Activated CD4-positive, alpha-beta T cell treated with anti-CD3 and anti-CD28 coated beads for 36 hours (primary cell): ENCODE data around the gene ATOSB. TPM values are rescaled to one million over a fixed set of nuclear protein-coding genes. Genes with fewer than 3 reads are reported as not detected.

Experiments used
- ATAC-seq: fragments of 200-7000 bp; cut with Tn5 transposase; one replicate; pipeline ENCODE4 v1.10.0; 2021; ENCODE audit warnings: mild to moderate bottlenecking, moderate library complexity
- CTCF ChIA-PET: fragments of 350-600 bp; sonication (Branson Sonifier 250); formaldehyde crosslinking; loops from one replicate; lab custom pipeline; 2021; ENCODE audit warnings: antibody characterized with exemption; lab: Charles Lee
- POLR2A ChIA-PET: fragments of 350-600 bp; sonication (Branson Sonifier 250); formaldehyde crosslinking; loops from one replicate; lab custom pipeline; 2021; ENCODE audit warnings: antibody characterized with exemption, inconsistent platforms; lab: Charles Lee
- DNase-seq: peaks from one replicate; pipeline ENCODE4 v3.0.0-alpha.2; 2020
- H3K27ac Mint-ChIP-seq: one replicate; pipeline ENCODE4 v1.8.0; 2021; ENCODE audit warnings: mixed read lengths
- H3K27me3 Mint-ChIP-seq: one replicate; pipeline ENCODE4 v1.8.0; 2021; ENCODE audit warnings: mixed read lengths
- H3K36me3 Mint-ChIP-seq: one replicate; pipeline ENCODE4 v1.8.0; 2021; ENCODE audit warnings: low read depth, mixed read lengths
- H3K4me1 Mint-ChIP-seq: one replicate; pipeline ENCODE4 v1.8.0; 2021; ENCODE audit warnings: mixed read lengths
- H3K4me3 Mint-ChIP-seq: one replicate; pipeline ENCODE4 v1.8.0; 2021; ENCODE audit warnings: mild to moderate bottlenecking, moderate library complexity, mixed read lengths
- H3K9me3 Mint-ChIP-seq: one replicate; pipeline ENCODE4 v1.8.0; 2021; ENCODE audit warnings: low read depth, mixed read lengths
- intact Hi-C, 2 experiments: fragments of 100-400 bp; cut with DNase I in 1 of 2; cut with micrococcal nuclease in 1 of 2; formaldehyde crosslinking; loops; one replicate each; pipeline versions ENCODE4 v1.14.2 to v1.15.1; 2022 to 2024; cut with DNase I, micrococcal nuclease
- total RNA-seq, 2 experiments: library from RNA; stranded (reverse); gene quantifications; one replicate each; pipeline ENCODE4 v1.2.3, GENCODE V29; 2021

ATOSB gene
- total RNA-seq, 2 experiments from 2014 or later, result 5.7 to 6.4 TPM

- Mint-ChIP-seq H3K27me3 (no peaks in the 10 kb centered on the region), H3K4me1 (peaks cover under 1% of the 10 kb centered on the region), H3K36me3 (peaks cover 25% of the 10 kb centered on the region), H3K9me3 (no peaks in the 10 kb centered on the region), H3K4me3 (no peak overlapping the region), H3K27ac (no peak overlapping the region)
- intact Hi-C loops, result no loop called here
- ChIA-PET CTCF (interaction anchor here (0.6 kb wide), 1 partner anchor 28 kb away, joined by 3 read pairs; no protein-coding TSS in a partner anchor), POLR2A (no interaction called here)
- DNase-seq, result no peak
- no peak for ATAC-seq
These were observed 26.2 kb downstream of the ATOSB start for GRCh38 chr9:35089434-35089833.

GRCh38 chr9:35085078-35085477, 30.6 kb downstream of the ATOSB start:
- Mint-ChIP-seq H3K4me1 (peaks cover 3% of the 10 kb centered on the region), H3K27me3 (no peaks in the 10 kb centered on the region), H3K27ac (no peak overlapping the region), H3K4me3 (no peak overlapping the region), H3K36me3 (peaks cover 8% of the 10 kb centered on the region), H3K9me3 (no peaks in the 10 kb centered on the region)
- DNase-seq (no peak), ATAC-seq (no peak)
- intact Hi-C loops, result no loop called here
- ChIA-PET POLR2A (no interaction called here), CTCF (no interaction called here)

- DNase-seq (peak; percentile 93), ATAC-seq (peak; percentile 94)
- ChIA-PET POLR2A (interaction anchor here (0.6 to 2.6 kb wide), 9 partner anchors 8 to 378 kb away, joined by 3 to 15 read pairs (median 5); partner anchors contain the start of genes ATOSB, STOML2 and VCP), CTCF (interaction anchor here (0.6 to 7.5 kb wide), 19 partner anchors 10 to 953 kb away, joined by 3 to 54 read pairs (median 4); partner anchors contain the start of genes HINT2, MYORG, PIGO and STOML2)
- Mint-ChIP-seq H3K36me3 (peaks cover 28% of the 10 kb centered on the region), H3K4me1 (peaks cover 16% of the 10 kb centered on the region), H3K4me3 (peak within 1 kb of the TSS; percentile 81), H3K27ac (peak within 1 kb of the TSS; percentile 96), H3K27me3 (no peaks in the 10 kb centered on the region), H3K9me3 (no peaks in the 10 kb centered on the region)
- intact Hi-C loops, result loop anchor here (1.0 to 10.0 kb wide), 6 partner anchors 7 to 1785 kb away; partner anchors contain the start of genes PIGO (in 2 of the 2), VCP (in 2 of the 2), ATOSB (in 1 of the 2) and NFX1 (in 1 of the 2)
These were observed 36.0 kb downstream of the ATOSB start, which contains the start of gene FANCG for GRCh38 chr9:35079426-35080341. Gene FANCG, minus strand, starts transcription at chr9:35079942. Its CDS starts 418 bp downstream, at chr9:35079524.

- ATAC-seq, result no peak
- Mint-ChIP-seq H3K4me3 (peak overlapping the region; percentile 81), H3K4me1 (peaks cover 19% of the 10 kb centered on the region), H3K27me3 (no peaks in the 10 kb centered on the region), H3K36me3 (peaks cover 35% of the 10 kb centered on the region), H3K27ac (peak overlapping the region; percentile 96), H3K9me3 (no peaks in the 10 kb centered on the region)
- intact Hi-C loops, result loop anchor here in 1 of 2 experiments (1.0 to 10.0 kb wide), 3 partner anchors 32 to 1784 kb away; partner anchors contain the start of genes ATOSB and NFX1
- ChIA-PET POLR2A (interaction anchor here (0.6 to 2.4 kb wide), 5 partner anchors 13 to 36 kb away, joined by 3 to 10 read pairs (median 5); partner anchors contain the start of genes ATOSB and STOML2), CTCF (interaction anchor here (0.7 to 7.5 kb wide), 11 partner anchors 10 to 736 kb away, joined by 3 to 54 read pairs (median 4); partner anchors contain the start of genes HINT2, PIGO and STOML2)
- peak; percentile 34 for DNase-seq
These were observed 36.6 kb downstream of the ATOSB start for GRCh38 chr9:35079041-35079425.

- CTCF ChIA-PET, result interaction anchor here (1.1 to 7.5 kb wide), 2 partner anchors 18 to 38 kb away, joined by 3 to 54 read pairs; partner anchors contain the start of genes ATOSB and PIGO
- no peak for ATAC-seq
- Mint-ChIP-seq H3K27me3 (no peaks in the 10 kb centered on the region), H3K27ac (peak overlapping the region; percentile 96), H3K36me3 (peaks cover 43% of the 10 kb centered on the region), H3K4me1 (peaks cover 29% of the 10 kb centered on the region), H3K4me3 (peak overlapping the region; percentile 81), H3K9me3 (no peaks in the 10 kb centered on the region)
- intact Hi-C loops, result loop anchor here in 1 of 2 experiments (10.0 kb wide), 1 partner anchor 1783 kb away; the partner anchor contains the start of gene NFX1
- POLR2A ChIA-PET, result interaction anchor here (0.5 to 2.4 kb wide), 3 partner anchors 17 to 26 kb away, joined by 3 to 10 read pairs (median 3); partner anchors contain the start of gene STOML2
- DNase-seq, result no peak
These were observed 37.6 kb downstream of the ATOSB start for GRCh38 chr9:35078066-35078465.

- H3K27ac Mint-ChIP-seq, result no peak overlapping the region
- ChIA-PET CTCF (interaction anchor here (0.9 to 7.5 kb wide), 4 partner anchors 8 to 177 kb away, joined by 3 to 54 read pairs (median 4); partner anchors contain the start of genes ATOSB and PIGO), POLR2A (interaction anchor here (0.9 to 1.1 kb wide), 2 partner anchors 27 to 75 kb away, joined by 3 read pairs; no protein-coding TSS in a partner anchor)
- no peaks in the 10 kb centered on the region for H3K27me3 Mint-ChIP-seq
- ATAC-seq (no peak), DNase-seq (no peak)
- no peaks in the 10 kb centered on the region for H3K9me3 Mint-ChIP-seq
- peaks cover 34% of the 10 kb centered on the region for H3K4me1 Mint-ChIP-seq
- no peak overlapping the region for H3K4me3 Mint-ChIP-seq
- intact Hi-C loops, result loop anchor here in 1 of 2 experiments (10.0 kb wide), 1 partner anchor 1782 kb away; the partner anchor contains the start of gene NFX1
- H3K36me3 Mint-ChIP-seq, result peaks cover 48% of the 10 kb centered on the region
These were observed 38.8 kb downstream of the ATOSB start for GRCh38 chr9:35076848-35077247.

- DNase-seq (no peak), ATAC-seq (no peak)
- Mint-ChIP-seq H3K27me3 (no peaks in the 10 kb centered on the region), H3K27ac (no peak overlapping the region), H3K4me3 (no peak overlapping the region), H3K9me3 (no peaks in the 10 kb centered on the region), H3K4me1 (peaks cover 41% of the 10 kb centered on the region), H3K36me3 (peaks cover 60% of the 10 kb centered on the region)
- CTCF ChIA-PET, result interaction anchor here (0.7 to 7.5 kb wide), 2 partner anchors 21 to 176 kb away, joined by 3 to 54 read pairs; partner anchors contain the start of gene PIGO
- POLR2A ChIA-PET, result no interaction called here
- intact Hi-C loops, result loop anchor here in 1 of 2 experiments (10.0 kb wide), 1 partner anchor 1781 kb away; the partner anchor contains the start of gene NFX1
These were observed 40.3 kb downstream of the ATOSB start for GRCh38 chr9:35075358-35075757.

GRCh38 chr9:35074791-35075190, 40.9 kb downstream of the ATOSB start:
- Mint-ChIP-seq H3K27me3 (no peaks in the 10 kb centered on the region), H3K4me1 (peaks cover 42% of the 10 kb centered on the region), H3K27ac (no peak overlapping the region), H3K36me3 (peaks cover 64% of the 10 kb centered on the region), H3K9me3 (no peaks in the 10 kb centered on the region), H3K4me3 (no peak overlapping the region)
- intact Hi-C loops, result loop anchor here in 1 of 2 experiments (5.0 to 10.0 kb wide), 3 partner anchors 437 to 1780 kb away; partner anchors contain the start of genes CCDC107, NFX1, RMRP and SIGMAR1
- ATAC-seq, result no peak
- ChIA-PET POLR2A (no interaction called here), CTCF (interaction anchor here (7.5 kb wide), 1 partner anchor 21 kb away, joined by 54 read pairs; the partner anchor contains the start of gene PIGO)
- DNase-seq, result no peak

- intact Hi-C loops, result loop anchor here in 1 of 2 experiments (5.0 to 10.0 kb wide), 3 partner anchors 437 to 1779 kb away; partner anchors contain the start of genes CCDC107, NFX1, RMRP and SIGMAR1
- POLR2A ChIA-PET, result no interaction called here
- H3K27me3 Mint-ChIP-seq, result no peaks in the 10 kb centered on the region
- no peaks in the 10 kb centered on the region for H3K9me3 Mint-ChIP-seq
- no peak for DNase-seq
- no peak overlapping the region for H3K27ac Mint-ChIP-seq
- no peak overlapping the region for H3K4me3 Mint-ChIP-seq
- CTCF ChIA-PET, result interaction anchor here (0.6 to 0.7 kb wide), 2 partner anchors 10 to 53 kb away, joined by 3 to 4 read pairs; no protein-coding TSS in a partner anchor
- ATAC-seq, result no peak
- H3K4me1 Mint-ChIP-seq, result peaks cover 49% of the 10 kb centered on the region
- H3K36me3 Mint-ChIP-seq, result peaks cover 68% of the 10 kb centered on the region
These were observed 41.5 kb downstream of the ATOSB start for GRCh38 chr9:35074141-35074540.

GRCh38 chr9:35073279-35073612, 42.4 kb downstream of the ATOSB start:
- Mint-ChIP-seq H3K9me3 (no peaks in the 10 kb centered on the region), H3K4me1 (peaks cover 53% of the 10 kb centered on the region), H3K4me3 (peak overlapping the region; percentile 91), H3K27me3 (no peaks in the 10 kb centered on the region), H3K27ac (peak overlapping the region; percentile 91), H3K36me3 (peaks cover 76% of the 10 kb centered on the region)
- intact Hi-C loops, result loop anchor here in 1 of 2 experiments (2.0 to 10.0 kb wide), 5 partner anchors 436 to 1778 kb away; partner anchors contain the start of genes CCDC107, CREB3, NFX1 and RMRP
- POLR2A ChIA-PET, result interaction anchor here (0.8 kb wide), 1 partner anchor 72 kb away, joined by 3 read pairs; no protein-coding TSS in a partner anchor
- CTCF ChIA-PET, result interaction anchor here (0.7 to 1.8 kb wide), 2 partner anchors 9 to 480 kb away, joined by 4 read pairs; no protein-coding TSS in a partner anchor
- ATAC-seq (no peak), DNase-seq (peak; percentile 25)
